Activated CD4-positive, CD25-positive, alpha-beta regulatory T cell treated with anti-CD3 and anti-CD28 coated beads, Interleukin-2, amount 50 U/mL, for 16 hours (primary cell): ENCODE data around the gene KRTAP9-7.
"Not testable (repeated sequence)": the region's sequence is repeated elsewhere in the genome, so short reads cannot be mapped to it uniquely, and the experiment has no call there.

Source experiments
- DNase-seq: peaks from one replicate; pipeline ENCODE4 v3.0.0-alpha.2; 2020; ENCODE audit warnings: low read depth, low spot score

Gene KRTAP9-7, protein sequence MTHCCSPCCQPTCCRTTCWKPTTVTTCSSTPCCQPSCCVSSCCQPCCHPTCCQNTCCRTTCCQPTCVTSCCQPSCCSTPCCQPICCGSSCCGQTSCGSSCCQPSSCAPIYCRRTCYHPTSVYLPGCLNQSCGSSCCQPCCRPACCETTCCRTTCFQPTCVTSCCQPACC

DNA sequence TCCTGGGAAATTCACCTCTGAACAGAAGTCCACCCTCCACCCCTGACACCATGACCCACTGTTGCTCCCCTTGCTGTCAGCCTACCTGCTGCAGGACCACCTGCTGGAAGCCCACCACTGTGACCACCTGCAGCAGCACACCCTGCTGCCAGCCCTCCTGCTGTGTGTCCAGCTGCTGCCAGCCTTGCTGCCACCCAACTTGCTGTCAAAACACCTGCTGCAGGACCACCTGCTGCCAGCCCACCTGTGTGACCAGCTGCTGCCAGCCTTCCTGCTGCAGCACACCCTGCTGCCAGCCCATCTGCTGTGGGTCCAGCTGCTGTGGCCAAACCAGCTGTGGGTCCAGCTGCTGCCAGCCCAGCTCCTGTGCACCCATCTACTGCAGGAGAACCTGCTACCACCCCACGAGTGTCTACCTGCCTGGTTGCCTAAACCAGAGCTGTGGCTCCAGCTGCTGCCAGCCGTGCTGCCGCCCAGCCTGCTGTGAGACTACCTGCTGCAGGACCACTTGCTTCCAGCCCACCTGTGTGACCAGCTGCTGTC, at the start of gene KRTAP9-7:
KRTAP9-7 (plus strand) TSS at position 51 of the 543 bp plus-strand sequence; CDS start at position 51, 0 bp downstream.
- not testable (repeated sequence) for DNase-seq

DNA sequence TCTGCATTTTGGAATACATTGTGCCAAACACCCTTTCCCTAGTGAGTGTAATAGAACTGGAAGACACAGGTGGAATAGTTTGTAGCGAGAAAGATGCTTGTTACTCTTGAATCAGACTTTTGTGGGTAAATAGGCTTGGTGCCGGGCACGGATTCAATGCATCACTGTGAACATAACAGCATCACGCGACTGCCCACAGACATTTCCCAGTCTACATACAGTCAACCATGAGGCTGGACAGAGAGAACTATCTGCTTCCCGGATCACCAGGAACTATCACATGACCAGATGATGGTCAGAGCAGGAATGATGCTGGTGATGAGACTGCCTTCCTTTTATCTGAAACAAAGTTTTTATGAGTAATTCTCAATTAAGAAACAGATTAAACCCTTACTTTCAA, 49.4 kb upstream of the KRTAP9-7 start:
- no peak for DNase-seq

DNA sequence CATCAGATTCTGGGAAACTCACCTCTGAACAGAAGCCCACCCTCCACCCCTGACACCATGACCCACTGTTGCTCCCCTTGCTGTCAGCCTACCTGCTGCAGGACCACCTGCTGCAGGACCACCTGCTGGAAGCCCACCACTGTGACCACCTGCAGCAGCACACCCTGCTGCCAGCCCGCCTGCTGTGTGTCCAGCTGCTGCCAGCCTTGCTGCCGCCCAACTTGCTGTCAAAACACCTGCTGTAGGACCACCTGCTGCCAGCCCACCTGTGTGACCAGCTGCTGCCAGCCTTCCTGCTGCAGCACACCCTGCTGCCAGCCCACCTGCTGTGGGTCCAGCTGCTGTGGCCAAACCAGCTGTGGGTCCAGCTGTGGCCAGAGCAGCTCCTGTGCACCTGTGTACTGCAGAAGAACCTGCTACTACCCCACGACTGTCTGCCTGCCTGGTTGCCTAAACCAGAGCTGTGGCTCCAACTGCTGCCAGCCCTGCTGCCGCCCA, 48.9 kb upstream of the KRTAP9-7 start, which contains the start of gene KRTAP9-2:
KRTAP9-2 (plus strand) TSS at position 51 of the 498 bp plus-strand sequence; CDS start at position 58, 7 bp downstream.
- not testable (repeated sequence) for DNase-seq

DNA sequence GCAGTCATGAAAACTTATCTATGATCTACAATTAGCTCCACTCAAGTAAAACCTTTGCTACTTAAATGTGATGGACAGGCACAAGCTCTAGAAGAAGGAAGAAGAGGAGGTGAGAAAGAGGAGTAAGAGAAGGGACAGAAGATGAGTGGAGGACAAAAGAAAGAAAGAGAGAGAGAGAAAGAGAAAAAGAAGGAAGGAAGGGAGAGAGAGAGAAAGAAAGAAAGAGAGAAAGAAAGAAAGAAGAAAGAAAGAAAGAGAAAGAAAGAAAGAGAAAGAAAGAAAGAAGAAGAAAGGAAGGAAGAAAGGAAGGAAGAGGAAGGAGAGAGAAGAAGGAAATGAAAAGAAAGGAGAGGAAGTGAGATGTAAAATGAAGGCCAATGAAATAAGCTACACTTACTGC, 45.4 kb upstream of the KRTAP9-7 start:
- DNase-seq = no peak

DNA sequence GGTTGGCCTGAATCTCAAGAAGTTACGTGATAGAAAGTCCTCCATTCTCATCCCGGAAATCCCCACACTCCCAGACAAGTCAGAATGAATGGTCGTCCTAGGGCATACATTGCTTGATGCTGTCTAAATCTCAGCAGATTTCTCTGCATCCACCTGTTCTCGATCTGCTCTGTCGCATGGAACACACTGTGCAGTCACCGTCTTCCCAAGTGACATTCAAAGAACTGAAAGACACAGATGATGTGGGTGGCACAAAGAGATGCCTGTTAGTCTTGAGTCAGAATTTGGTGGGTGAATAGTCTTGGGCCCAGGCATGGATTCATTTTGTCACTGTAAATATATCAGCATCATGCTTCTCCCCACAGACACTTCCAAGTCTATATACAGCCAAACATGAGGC, 43.8 kb upstream of the KRTAP9-7 start:
- no peak for DNase-seq

DNA sequence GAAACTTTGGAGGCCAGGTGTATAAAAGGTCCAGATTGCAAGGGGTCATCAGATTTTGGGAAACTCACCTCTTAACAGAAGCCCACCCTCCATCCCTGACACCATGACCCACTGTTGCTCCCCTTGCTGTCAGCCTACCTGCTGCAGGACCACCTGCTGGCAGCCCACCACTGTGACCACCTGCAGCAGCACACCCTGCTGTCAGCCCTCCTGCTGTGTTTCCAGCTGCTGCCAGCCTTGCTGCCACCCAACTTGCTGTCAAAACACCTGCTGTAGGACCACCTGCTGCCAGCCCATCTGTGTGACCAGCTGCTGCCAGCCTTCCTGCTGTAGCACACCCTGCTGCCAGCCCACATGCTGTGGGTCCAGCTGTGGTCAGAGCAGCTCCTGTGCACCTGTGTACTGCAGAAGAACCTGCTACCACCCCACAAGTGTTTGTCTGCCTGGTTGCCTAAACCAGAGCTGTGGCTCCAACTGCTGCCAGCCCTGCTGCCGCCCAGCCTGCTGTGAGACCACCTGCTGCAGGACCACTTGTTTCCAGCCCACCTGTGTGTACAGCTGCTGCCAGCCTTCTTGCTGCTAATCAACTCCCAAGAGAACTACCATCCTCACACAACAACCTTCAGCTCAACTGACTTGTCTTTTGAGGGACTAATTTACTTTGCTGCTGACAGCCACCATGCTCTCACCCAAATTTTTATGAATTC, 42.9 kb upstream of the KRTAP9-7 start, which contains the start of gene KRTAP9-3:
KRTAP9-3 (plus strand) TSS at position 51 of the 707 bp plus-strand sequence; CDS start at position 104, 53 bp downstream.
- DNase-seq = not testable (repeated sequence)

DNA sequence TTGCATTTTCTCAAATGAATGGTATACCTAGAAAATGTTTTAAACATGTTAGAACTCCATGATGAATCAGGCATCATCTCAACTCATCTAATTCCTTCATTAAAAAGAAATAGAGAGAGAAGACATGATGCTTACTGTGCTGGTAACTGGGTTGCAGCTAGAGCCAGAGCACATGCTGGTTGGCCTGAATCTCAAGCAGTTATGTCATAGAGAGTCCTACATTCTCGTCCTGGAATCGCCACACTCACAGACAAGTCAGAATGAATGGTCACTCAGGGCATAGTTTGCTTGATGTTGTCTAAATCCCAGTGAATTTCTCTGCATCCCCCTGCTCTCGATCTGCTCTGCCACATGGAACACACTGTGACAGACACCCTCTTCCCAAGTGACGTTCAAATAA, 38.4 kb upstream of the KRTAP9-7 start:
- not testable (repeated sequence) for DNase-seq

DNA sequence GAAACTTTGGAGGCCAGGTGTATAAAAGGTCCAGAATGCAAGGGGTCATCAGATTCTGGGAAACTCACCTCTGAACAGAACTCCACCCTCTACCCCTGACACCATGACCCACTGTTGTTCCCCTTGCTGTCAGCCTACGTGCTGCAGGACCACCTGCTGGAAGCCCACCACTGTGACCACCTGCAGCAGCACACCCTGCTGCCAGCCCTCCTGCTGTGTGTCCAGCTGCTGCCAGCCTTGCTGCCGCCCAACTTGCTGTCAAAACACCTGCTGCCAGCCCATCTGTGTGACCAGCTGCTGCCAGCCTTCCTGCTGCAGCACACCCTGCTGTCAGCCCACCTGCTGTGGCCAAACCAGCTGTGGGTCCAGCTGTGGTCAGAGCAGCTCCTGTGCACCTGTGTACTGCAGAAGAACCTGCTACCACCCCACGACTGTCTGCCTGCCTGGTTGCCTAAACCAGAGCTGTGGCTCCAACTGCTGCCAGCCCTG, 37.5 kb upstream of the KRTAP9-7 start, which contains the start of gene KRTAP9-8:
KRTAP9-8 (plus strand) TSS at position 51 of the 489 bp plus-strand sequence; CDS start at position 104, 53 bp downstream.
- DNase-seq = not testable (repeated sequence)

DNA sequence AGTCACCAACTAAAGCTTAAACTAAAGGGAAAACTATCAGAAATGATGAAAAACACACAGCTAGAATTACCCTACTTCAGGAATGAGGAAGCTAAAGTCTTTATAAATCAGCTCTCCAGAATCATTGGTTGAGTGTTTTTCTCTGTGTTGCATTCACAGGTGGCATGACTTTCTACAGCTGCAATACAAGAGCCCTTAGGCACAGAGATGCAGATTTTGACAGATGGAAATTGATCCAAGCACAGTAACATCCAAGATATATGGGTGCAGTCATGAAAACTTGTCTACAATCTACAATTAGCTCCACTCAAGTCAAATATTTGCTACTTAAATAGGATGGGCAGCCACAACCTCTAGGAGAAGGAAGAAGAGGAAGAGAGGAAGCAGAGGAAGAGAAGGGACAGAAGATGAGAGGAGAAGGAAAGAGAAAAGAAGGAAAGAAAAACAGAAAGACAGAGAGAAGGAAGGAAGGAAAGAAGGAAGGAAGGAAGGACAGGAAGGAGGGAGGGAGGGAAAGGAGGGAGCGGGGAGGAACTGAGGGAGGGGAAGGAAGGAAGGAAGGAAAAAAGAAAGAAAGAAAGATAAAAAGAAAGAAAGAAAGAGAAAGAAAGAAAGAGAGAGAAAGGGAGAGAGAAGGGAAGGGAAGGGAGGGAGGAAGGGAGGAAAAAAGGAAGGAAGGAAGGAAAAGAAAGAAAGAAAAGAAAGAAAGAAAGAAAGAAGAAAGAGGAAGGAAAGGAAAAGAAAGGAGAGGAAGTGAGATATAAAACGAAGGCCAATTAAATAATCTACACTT, 28.3 kb upstream of the KRTAP9-7 start:
- not testable (repeated sequence) for DNase-seq

DNA sequence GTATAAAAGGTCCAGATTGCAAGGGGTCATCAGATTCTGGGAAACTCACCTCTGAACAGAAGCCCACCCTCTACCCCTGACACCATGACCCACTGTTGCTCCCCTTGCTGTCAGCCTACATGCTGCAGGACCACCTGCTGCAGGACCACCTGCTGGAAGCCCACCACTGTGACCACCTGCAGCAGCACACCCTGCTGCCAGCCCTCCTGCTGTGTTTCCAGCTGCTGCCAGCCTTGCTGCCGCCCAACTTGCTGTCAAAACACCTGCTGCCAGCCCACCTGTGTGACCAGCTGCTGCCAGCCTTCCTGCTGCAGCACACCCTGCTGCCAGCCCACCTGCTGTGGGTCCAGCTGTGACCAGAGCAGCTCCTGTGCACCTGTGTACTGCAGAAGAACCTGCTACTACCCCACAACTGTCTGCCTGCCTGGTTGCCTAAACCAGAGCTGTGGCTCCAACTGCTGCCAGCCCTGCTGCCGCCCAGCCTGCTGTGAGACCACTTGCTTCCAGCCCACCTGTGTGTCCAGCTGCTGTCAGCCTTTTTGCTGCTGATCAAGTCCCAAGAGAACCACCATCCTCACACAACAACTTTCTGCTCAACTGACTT, 25.8 kb upstream of the KRTAP9-7 start, which contains the start of gene KRTAP9-4:
KRTAP9-4 (plus strand) TSS at position 51 of the 604 bp plus-strand sequence; CDS start at position 85, 34 bp downstream.
- DNase-seq = not testable (repeated sequence)

DNA sequence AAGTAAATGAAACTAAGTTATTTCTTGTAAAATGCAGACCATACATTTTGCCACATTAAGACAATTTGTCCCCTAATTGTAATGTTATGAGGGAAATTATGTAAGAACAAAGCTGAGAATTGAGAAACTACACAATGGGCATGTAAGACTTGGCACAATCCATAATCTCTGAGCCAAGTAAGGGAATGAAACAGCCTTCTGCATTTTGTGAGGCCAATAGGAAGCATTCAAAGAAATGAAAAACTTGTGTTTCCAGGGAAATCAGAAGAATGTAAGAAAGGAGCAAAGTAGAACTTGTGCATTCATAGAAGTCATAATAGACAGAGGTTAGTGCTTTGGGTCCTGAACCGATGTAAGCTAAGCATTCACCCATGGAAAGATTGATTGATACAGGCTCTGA, 24.2 kb upstream of the KRTAP9-7 start:
- DNase-seq = no peak

DNA sequence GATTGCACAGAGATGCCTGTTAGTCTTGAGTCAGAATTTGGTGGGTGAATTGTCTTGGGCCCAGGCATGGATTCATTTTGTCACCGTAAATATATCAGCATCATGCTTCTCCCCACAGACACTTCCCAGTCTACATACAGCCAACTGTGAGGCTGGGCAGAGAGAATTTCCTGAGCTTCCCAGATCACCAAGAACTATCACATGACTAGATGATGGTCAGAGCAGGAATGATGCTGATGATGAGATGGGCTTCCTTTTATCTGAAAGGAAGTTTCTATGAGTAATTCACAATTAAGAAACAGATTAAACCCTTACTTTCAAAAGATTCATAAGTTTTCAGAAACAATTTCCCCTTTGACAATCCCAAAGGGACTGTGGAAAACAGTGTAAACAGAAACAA, 20.6 kb upstream of the KRTAP9-7 start:
- DNase-seq = no peak

DNA sequence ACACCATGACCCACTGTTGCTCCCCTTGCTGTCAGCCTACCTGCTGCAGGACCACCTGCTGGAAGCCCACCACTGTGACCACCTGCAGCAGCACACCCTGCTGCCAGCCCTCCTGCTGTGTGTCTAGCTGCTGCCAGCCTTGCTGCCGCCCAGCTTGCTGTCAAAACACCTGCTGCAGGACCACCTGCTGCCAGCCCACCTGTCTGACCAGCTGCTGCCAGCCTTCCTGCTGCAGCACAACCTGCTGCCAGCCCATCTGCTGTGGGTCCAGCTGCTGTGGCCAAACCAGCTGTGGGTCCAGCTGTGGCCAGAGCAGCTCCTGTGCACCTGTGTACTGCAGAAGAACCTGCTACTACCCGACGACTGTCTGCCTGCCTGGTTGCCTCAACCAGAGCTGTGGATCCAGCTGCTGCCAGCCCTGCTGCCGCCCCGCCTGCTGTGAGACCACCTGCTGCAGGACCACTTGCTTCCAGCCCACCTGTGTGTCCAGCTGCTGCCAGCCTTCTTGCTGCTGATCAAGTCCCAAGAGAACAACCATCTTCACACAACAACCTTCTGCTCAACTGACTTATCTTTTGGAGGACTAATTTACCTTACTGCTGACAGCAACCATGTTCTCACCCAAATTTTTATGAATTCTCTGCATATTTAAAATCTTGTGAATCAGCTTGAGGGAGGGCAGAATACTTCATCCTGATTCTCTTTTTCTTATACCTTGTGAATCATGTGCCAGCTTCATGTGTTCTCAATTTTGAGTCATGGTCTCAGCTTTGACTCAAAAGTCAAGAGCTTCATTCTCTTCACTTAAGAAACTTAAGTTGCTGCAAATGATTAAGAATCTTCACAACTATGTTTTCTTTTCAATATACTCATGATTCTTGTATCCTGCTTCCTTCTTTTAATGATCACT, 19.9 kb upstream of the KRTAP9-7 start, which contains the start of gene KRTAP9-9:
KRTAP9-9 (plus strand) TSS at position 4 of the 910 bp plus-strand sequence.
- DNase-seq = not testable (repeated sequence)

DNA sequence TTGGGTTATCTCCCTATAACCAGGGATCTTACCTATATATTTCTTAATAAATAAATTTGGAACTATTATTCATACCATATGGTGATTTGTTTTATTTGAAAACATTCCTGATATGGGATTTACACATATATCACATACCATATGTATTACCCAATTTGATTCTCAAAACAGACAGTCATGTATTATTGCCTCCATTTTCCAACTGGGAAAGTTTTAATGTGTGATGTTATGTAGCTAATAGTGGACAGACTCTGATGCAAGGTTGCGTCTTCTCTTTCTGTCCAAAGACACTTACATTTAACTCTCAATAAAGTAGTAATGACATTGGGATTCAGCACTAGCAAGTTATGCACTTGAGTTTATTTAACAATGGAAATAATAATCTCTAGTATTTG, 19.2 kb upstream of the KRTAP9-7 start:
- DNase-seq = no peak

DNA sequence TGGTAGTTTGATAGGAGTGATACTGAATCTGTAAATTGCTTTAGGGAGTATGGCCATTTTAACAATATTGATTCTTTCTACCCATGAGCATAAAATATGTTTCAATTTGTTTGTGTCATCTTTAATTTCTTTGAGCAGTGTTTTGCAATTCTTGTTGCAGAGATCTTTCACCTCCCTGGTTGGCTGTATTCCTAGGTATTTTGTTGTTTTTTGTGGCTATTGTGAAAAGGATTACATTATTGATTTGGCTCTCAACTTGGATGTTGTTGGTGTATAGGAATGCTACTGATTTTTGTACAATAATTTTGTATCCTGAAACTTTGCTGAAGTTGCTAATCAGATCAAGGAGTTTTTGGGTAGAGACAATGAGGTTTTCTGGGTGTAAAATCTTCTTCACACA, 17.1 kb upstream of the KRTAP9-7 start:
- DNase-seq = no peak

DNA sequence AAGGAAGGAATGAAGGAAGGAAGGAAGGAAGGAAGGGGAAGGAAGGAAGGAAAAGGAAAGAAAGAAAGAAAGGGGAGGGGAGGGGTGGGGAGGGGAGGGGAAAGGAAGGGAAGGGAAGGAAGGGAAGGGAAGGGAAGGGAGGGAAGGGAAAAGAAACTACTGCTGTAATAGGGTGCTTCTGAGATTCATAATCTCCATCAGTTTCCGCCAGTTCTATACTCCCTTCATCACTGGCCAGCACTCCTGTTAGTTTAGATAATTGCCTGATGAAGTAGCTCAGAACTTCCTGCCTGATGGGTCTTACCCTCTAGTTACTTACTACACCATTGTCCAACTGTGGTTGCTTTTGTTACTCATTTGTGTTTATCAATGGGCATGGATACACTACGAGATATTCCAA, 12.3 kb upstream of the KRTAP9-7 start:
- DNase-seq = no peak

DNA sequence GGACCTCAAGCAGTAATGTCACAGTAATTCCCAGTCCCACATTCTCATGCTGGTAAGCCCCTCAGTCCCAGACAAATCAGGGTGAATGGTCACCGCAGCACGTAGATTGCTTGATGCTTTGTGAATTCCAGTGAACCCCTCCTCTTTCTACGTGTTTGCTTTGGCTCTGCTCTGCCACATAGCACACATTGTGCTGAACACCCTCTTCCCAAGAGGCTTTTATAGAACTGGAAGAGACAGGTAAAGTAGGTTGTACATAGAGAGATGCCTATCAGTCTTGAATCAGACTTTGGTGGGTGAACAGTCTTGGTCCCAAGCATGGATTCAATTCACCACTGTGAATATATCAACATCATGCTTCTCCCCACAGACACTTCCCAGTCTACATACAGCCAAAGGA, 10.9 kb upstream of the KRTAP9-7 start:
- no peak for DNase-seq

DNA sequence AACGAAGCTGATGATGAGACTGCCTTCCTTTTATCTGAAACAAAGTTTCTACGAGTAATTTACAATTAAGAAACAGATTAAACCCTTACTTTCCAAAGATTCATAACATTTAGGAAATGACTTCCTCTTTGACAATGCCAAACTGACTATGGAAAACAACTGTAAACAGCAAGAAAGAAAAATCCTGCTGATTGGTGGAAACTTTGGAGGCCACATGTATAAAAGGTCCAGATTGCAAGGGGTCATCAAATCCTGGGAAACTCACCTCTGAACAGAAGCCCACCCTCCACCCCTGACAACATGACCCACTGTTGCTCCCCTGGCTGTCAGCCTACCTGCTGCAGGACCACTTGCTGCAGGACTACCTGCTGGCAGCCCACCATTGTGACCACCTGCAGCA, 10.4 kb upstream of the KRTAP9-7 start, which contains the start of gene KRTAP9-6:
KRTAP9-6 (plus strand) TSS at position 301 of the 400 bp plus-strand sequence; CDS start at position 301, 0 bp downstream.
- no peak for DNase-seq

DNA sequence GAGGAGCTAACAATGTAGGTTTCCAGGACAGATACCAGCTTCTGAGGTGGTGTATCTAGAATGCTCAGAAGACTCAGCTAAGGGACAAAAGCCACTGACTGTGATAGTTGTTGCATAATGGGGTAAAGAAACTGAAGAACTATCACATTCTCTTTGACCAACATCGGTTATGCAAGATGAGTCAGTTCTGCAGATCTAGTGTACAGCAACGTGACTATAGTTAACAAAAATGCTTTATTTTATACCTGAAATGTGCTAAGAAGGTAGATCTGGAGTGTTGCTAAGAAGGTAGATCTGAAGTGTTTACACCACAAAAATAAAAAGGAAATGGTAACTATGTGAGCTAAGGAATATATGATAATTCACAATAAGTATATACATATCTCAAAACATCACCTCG, 7.8 kb upstream of the KRTAP9-7 start:
- DNase-seq = no peak
